Naive thymus-derived CD8-positive, alpha-beta T cell (primary cell): ENCODE measurements around the gene HAGHL. TPM values are rescaled to one million over a fixed set of nuclear protein-coding genes. Genes with fewer than 3 reads are reported as not detected.

Source experiments
- ATAC-seq, 2 donors: fragments of 150-1000 bp; cut with Tn5 transposase in 1 of 2; sonication (Bioruptor Pico), chemical (Tn5 transposase) in 1 of 2; 1 replicate in 1 of 2; 2 replicates in 1 of 2; pipeline ENCODE4 v1.10.0; 2021; ENCODE audit warnings: mild to moderate bottlenecking in 2 of 2, moderate library complexity in 2 of 2
- POLR2A ChIA-PET: fragments of 350-600 bp; sonication (Branson Sonifier 250); formaldehyde crosslinking; loops from one replicate; lab custom pipeline; 2021; ENCODE audit warnings: antibody characterized with exemption; lab: Charles Lee
- DNase-seq, 10 donors: peaks; one replicate each; pipeline versions ENCODE4 v3.0.0 to v3.0.0-alpha.2; 2020 to 2022
- H3K27ac Mint-ChIP-seq, 10 donors: one replicate each; pipeline ENCODE4 v1.8.0; 2020 to 2022; ENCODE audit warnings: mild to moderate bottlenecking in 10 of 10, mixed read lengths in 10 of 10, moderate library complexity in 4 of 10, inconsistent platforms in 1 of 10
- H3K27me3 Mint-ChIP-seq, 5 donors: one replicate each; pipeline ENCODE4 v1.8.0; 2021 to 2022; ENCODE audit warnings: mixed read lengths in 5 of 5
- H3K36me3 Mint-ChIP-seq, 3 donors: one replicate each; pipeline ENCODE4 v1.8.0; 2020 to 2022; ENCODE audit warnings: mixed read lengths in 3 of 3, mild to moderate bottlenecking in 2 of 3, inconsistent platforms in 1 of 3
- H3K4me1 Mint-ChIP-seq, 4 donors: one replicate each; pipeline ENCODE4 v1.8.0; 2021 to 2022; ENCODE audit warnings: mixed read lengths in 4 of 4
- H3K4me3 Mint-ChIP-seq, 10 donors: one replicate each; pipeline ENCODE4 v1.8.0; 2020 to 2022; ENCODE audit warnings: mild to moderate bottlenecking in 10 of 10, mixed read lengths in 10 of 10, moderate library complexity in 6 of 10, inconsistent platforms in 1 of 10
- H3K9me3 Mint-ChIP-seq, 9 donors: one replicate each; pipeline ENCODE4 v1.8.0; 2020 to 2022; ENCODE audit warnings: mixed read lengths in 9 of 9, mild to moderate bottlenecking in 3 of 9, inconsistent platforms in 1 of 9, moderate library complexity in 1 of 9
- polyA plus RNA-seq, 3 donors: library from polyadenylated mRNA; unstranded; fragments of 300-500 nt; fragmentation: Illumina TruSeq; gene quantifications; one replicate each; pipeline ENCODE4 v1.2.3, GENCODE V29; 2021
- total RNA-seq, 8 experiments: library from RNA in 2 of 8; stranded (reverse) in 2 of 8; gene quantifications; one replicate each; pipeline ENCODE4 v1.2.3 and lab custom pipeline; 2021 to 2026

The HAGHL gene
- total and polyA plus RNA-seq, 5 experiments from 2014 or later = 5.0 to 67.0 (median 6.2) TPM

- peak overlapping the region in 4 of 10 donors; percentile 34 to 79 (median 57) for H3K27ac Mint-ChIP-seq
- DNase-seq (no peak), ATAC-seq (no peak)
- H3K36me3 Mint-ChIP-seq = no peaks in the 10 kb centered on the region
- POLR2A ChIA-PET = interaction anchor here (0.9 to 23.0 kb wide), 7 partner anchors 8 to 88 kb away, joined by 3 to 411 read pairs (median 5); partner anchors contain the start of genes ANTKMT, CCDC78, CIAO3 and HAGHL
- no peaks in the 10 kb centered on the region for H3K9me3 Mint-ChIP-seq
- peaks cover 17 to 36% (median 26%) of the 10 kb centered on the region in 4 donors for H3K4me1 Mint-ChIP-seq
- H3K4me3 Mint-ChIP-seq = no peak overlapping the region
- no peaks in the 10 kb centered on the region for H3K27me3 Mint-ChIP-seq
Measured at GRCh38 chr16:724188-725040, 2.5 kb upstream of the HAGHL start.

GRCh38 chr16:725041-725376 lies 1.9 kb upstream of the HAGHL start:
- Mint-ChIP-seq H3K4me1 (peaks cover 17 to 30% (median 21%) of the 10 kb centered on the region in 4 donors), H3K9me3 (no peaks in the 10 kb centered on the region), H3K36me3 (no peaks in the 10 kb centered on the region), H3K27ac (peak overlapping the region in 6 of 10 donors; percentile 22 to 79 (median 38)), H3K27me3 (no peaks in the 10 kb centered on the region), H3K4me3 (peak overlapping the region in 2 of 10 donors; percentile 30 to 34)
- POLR2A ChIA-PET = interaction anchor here (1.2 to 23.0 kb wide), 6 partner anchors 8 to 45 kb away, joined by 3 to 411 read pairs (median 28); partner anchors contain the start of genes ANTKMT, CCDC78, CIAO3 and HAGHL
- ATAC-seq (no peak), DNase-seq (no peak)

- POLR2A ChIA-PET = interaction anchor here (1.2 to 23.0 kb wide), 6 partner anchors 9 to 46 kb away, joined by 3 to 411 read pairs (median 28); partner anchors contain the start of genes ANTKMT, CCDC78, CIAO3 and HAGHL
- peak overlapping the region in 7 of 10 donors; percentile 3 to 66 (median 52) for H3K4me3 Mint-ChIP-seq
- H3K9me3 Mint-ChIP-seq = no peaks in the 10 kb centered on the region
- no peaks in the 10 kb centered on the region for H3K27me3 Mint-ChIP-seq
- H3K36me3 Mint-ChIP-seq = no peaks in the 10 kb centered on the region
- ATAC-seq (no peak), DNase-seq (no peak)
- peaks cover 14 to 25% (median 17%) of the 10 kb centered on the region in 4 donors for H3K4me1 Mint-ChIP-seq
- H3K27ac Mint-ChIP-seq = peak overlapping the region in 7 of 10 donors; percentile 4 to 79 (median 52)
Measured at GRCh38 chr16:725463-726187, 1.3 kb upstream of the HAGHL start.

GRCh38 chr16:726188-726437 lies 793 bp upstream of the HAGHL start:
- Mint-ChIP-seq H3K36me3 (no peaks in the 10 kb centered on the region), H3K27me3 (no peaks in the 10 kb centered on the region), H3K27ac (peak overlapping the region in 3 of 10 donors; percentile 43 to 79 (median 78)), H3K9me3 (no peaks in the 10 kb centered on the region), H3K4me1 (peaks cover 14 to 25% (median 17%) of the 10 kb centered on the region in 4 donors), H3K4me3 (peak overlapping the region in 9 of 10 donors; percentile 29 to 82 (median 76))
- POLR2A ChIA-PET = interaction anchor here (1.2 to 23.0 kb wide), 6 partner anchors 9 to 46 kb away, joined by 3 to 411 read pairs (median 28); partner anchors contain the start of genes ANTKMT, CCDC78, CIAO3 and HAGHL
- DNase-seq (no peak), ATAC-seq (no peak)

GRCh38 chr16:727291-727977 lies 528 bp downstream of the HAGHL start:
- no peaks in the 10 kb centered on the region for H3K9me3 Mint-ChIP-seq
- peak overlapping the region; percentile 18 to 79 (median 61) for H3K4me3 Mint-ChIP-seq
- POLR2A ChIA-PET = interaction anchor here (1.0 to 23.0 kb wide), 8 partner anchors 7 to 91 kb away, joined by 3 to 411 read pairs (median 10); partner anchors contain the start of genes ANTKMT, CCDC78, CIAO3 and HAGHL
- H3K27ac Mint-ChIP-seq = peak overlapping the region in 2 of 10 donors; percentile 11 to 62
- peak in 2 of 10 donors; percentile 52 to 66 for DNase-seq
- no peaks in the 10 kb centered on the region for H3K27me3 Mint-ChIP-seq
- H3K4me1 Mint-ChIP-seq = peaks cover 9 to 19% (median 14%) of the 10 kb centered on the region in 4 donors
- peaks cover 0 to 2% (median 0%) of the 10 kb centered on the region in 3 donors for H3K36me3 Mint-ChIP-seq
- peak; percentile 21 to 38 for ATAC-seq

- DNase-seq (peak; percentile 48 to 73 (median 65)), ATAC-seq (peak; percentile 59 to 75)
- POLR2A ChIA-PET = interaction anchor here (0.6 to 23.0 kb wide), 7 partner anchors 12 to 85 kb away, joined by 3 to 411 read pairs (median 7); partner anchors contain the start of genes ANTKMT, CCDC78, CIAO3 and HAGHL
- peaks cover 0 to 6% (median 0%) of the 10 kb centered on the region in 3 donors for H3K36me3 Mint-ChIP-seq
- peak overlapping the region in 9 of 10 donors; percentile 25 to 73 (median 50) for H3K4me3 Mint-ChIP-seq
- H3K9me3 Mint-ChIP-seq = no peaks in the 10 kb centered on the region
- no peaks in the 10 kb centered on the region for H3K27me3 Mint-ChIP-seq
- H3K4me1 Mint-ChIP-seq = peaks cover 5 to 11% (median 7%) of the 10 kb centered on the region in 4 donors
- H3K27ac Mint-ChIP-seq = no peak overlapping the region
Measured at GRCh38 chr16:728131-728889, 1.4 kb downstream of the HAGHL start.

- POLR2A ChIA-PET = interaction anchor here (0.6 to 23.0 kb wide), 6 partner anchors 11 to 59 kb away, joined by 3 to 411 read pairs (median 12); partner anchors contain the start of genes ANTKMT, CCDC78, CIAO3 and HAGHL
- Mint-ChIP-seq H3K4me1 (peaks cover 3 to 6% (median 4%) of the 10 kb centered on the region in 4 donors), H3K27ac (peak overlapping the region in 2 of 10 donors; percentile 71 to 75), H3K27me3 (no peaks in the 10 kb centered on the region), H3K4me3 (peak overlapping the region in 5 of 10 donors; percentile 48 to 67 (median 60)), H3K9me3 (no peaks in the 10 kb centered on the region), H3K36me3 (peaks cover 0 to 7% (median 0%) of the 10 kb centered on the region in 3 donors)
- no peak for ATAC-seq
- peak in 1 of 10 donors; percentile 62 for DNase-seq
Measured at GRCh38 chr16:728890-729744, 2.2 kb downstream of the HAGHL start.

- Mint-ChIP-seq H3K9me3 (no peaks in the 10 kb centered on the region), H3K4me1 (peaks cover 3 to 5% (median 4%) of the 10 kb centered on the region in 4 donors), H3K27ac (peak overlapping the region in 1 of 10 donors; percentile 75), H3K36me3 (peaks cover 0 to 13% (median 0%) of the 10 kb centered on the region in 3 donors), H3K4me3 (peak overlapping the region in 3 of 10 donors; percentile 19 to 45 (median 27)), H3K27me3 (no peaks in the 10 kb centered on the region)
- no peak for ATAC-seq
- POLR2A ChIA-PET = interaction anchor here (0.6 to 23.0 kb wide), 7 partner anchors 11 to 58 kb away, joined by 3 to 411 read pairs (median 4); partner anchors contain the start of genes ANTKMT, CCDC78, CIAO3 and HAGHL
- DNase-seq = no peak
Measured at GRCh38 chr16:729768-730665, 3.1 kb downstream of the HAGHL start.

- DNase-seq = no peak
- no peak for ATAC-seq
- Mint-ChIP-seq H3K27ac (no peak overlapping the region), H3K4me3 (no peak overlapping the region), H3K36me3 (peaks cover 0 to 21% (median 1%) of the 10 kb centered on the region in 3 donors), H3K9me3 (no peaks in the 10 kb centered on the region), H3K4me1 (peaks cover 0 to 4% (median 3%) of the 10 kb centered on the region in 4 donors), H3K27me3 (no peaks in the 10 kb centered on the region)
- POLR2A ChIA-PET = interaction anchor here (0.8 to 23.0 kb wide), 5 partner anchors 10 to 36 kb away, joined by 3 to 411 read pairs (median 11); partner anchors contain the start of genes ANTKMT, CCDC78, CIAO3 and HAGHL
Measured at GRCh38 chr16:730666-731509, 4.0 kb downstream of the HAGHL start.
